K562 (cell line): ENCODE results near the gene SOCS2. TPM values are rescaled to one million over a fixed set of nuclear protein-coding genes. Genes with fewer than 3 reads are reported as not detected.

Experiments used
- ATAC-seq: fragments of 200-7000 bp; cut with Tn5 transposase; 3 replicates; pipeline ENCODE4 v1.9.1; 2020; ENCODE audit warnings: moderate library complexity
- BruUV-seq: library from RNA; stranded (reverse); fragments of 400-500 nt; replicated peaks from 2 replicates; lab custom pipeline; 2021; lab: Mats Ljungman, UMichigan
- CTCF ChIA-PET: fragments of 300-600 bp; formaldehyde crosslinking; extraction: SDS; loops from one replicate; lab custom pipeline; 2021; ENCODE audit warnings: low intra/inter-chr PET ratio; lab: Yijun Ruan, JAX
- POLR2A ChIA-PET: fragments of 300-600, 350-650 bp; sonication (Branson Sonifier 250); formaldehyde crosslinking; extraction: SDS; loops from one replicate; lab custom pipeline; 2021; ENCODE audit warnings: antibody characterized with exemption, inconsistent platforms; lab: Yijun Ruan, JAX
- DNase-seq, 4 experiments: peaks; one replicate each; pipeline versions ENCODE4 v3.0.0 to v3.0.0-alpha.2; 2011 to 2018; ENCODE audit warnings: low spot score in 3 of 4, mixed read lengths in 3 of 4; ENCODE audit errors: extremely low read depth in 1 of 4
- FAIRE-seq: peaks from 2 replicates; lab custom pipeline; 2011; peaks lifted over from hg19 to GRCh38; lab: Jason Lieb, UNC
- H2AFZ ChIP-seq: 2 replicates; pipeline ENCODE4 v1.6.0; 2011; ENCODE audit warnings: low read depth, low read length, control low read depth, inconsistent platforms
- H3K27ac ChIP-seq: fragments of 200-600 bp; 3 replicates; pipeline ENCODE4 v1.8.0; 2011; ENCODE audit warnings: low read depth, mild to moderate bottlenecking, control low read depth, inconsistent platforms, low read length, moderate library complexity, mixed read lengths; ENCODE audit errors: extremely low read depth
- H3K27me3 ChIP-seq, 2 experiments: fragments of 300-600 bp in 1 of 2; 2 replicates in 1 of 2; 3 replicates in 1 of 2; pipeline versions ENCODE4 v1.6.0 to v1.8.0; 2011; ENCODE audit warnings: inconsistent platforms in 2 of 2, low read length in 2 of 2, mild to moderate bottlenecking in 1 of 2, mixed read lengths in 1 of 2, moderate library complexity in 1 of 2; ENCODE audit not compliant: control insufficient read depth in 2 of 2, insufficient read depth in 2 of 2
- H3K36me3 ChIP-seq: fragments of 300-600 bp; 3 replicates; pipeline ENCODE4 v1.8.0; 2011; ENCODE audit warnings: mild to moderate bottlenecking, low read length, inconsistent platforms; ENCODE audit not compliant: control insufficient read depth, insufficient read depth
- H3K4me1 ChIP-seq, 2 experiments: fragments of 200-600 bp in 1 of 2; replicated peaks in 1 of 2; 2 replicates in 1 of 2; 3 replicates in 1 of 2; pipeline versions ENCODE4 v1.5.1 to v1.8.0; 2011; ENCODE audit warnings: inconsistent platforms in 2 of 2, low read length in 2 of 2, mild to moderate bottlenecking in 1 of 2, mixed read lengths in 1 of 2, moderate library complexity in 1 of 2; ENCODE audit not compliant: control insufficient read depth in 2 of 2, insufficient read depth in 2 of 2
- H3K4me2 ChIP-seq: 2 replicates; pipeline ENCODE4 v1.6.1; 2011; ENCODE audit warnings: low read length, control low read depth, inconsistent platforms, mixed read lengths; ENCODE audit not compliant: insufficient read depth
- H3K4me3 ChIP-seq: fragments of 200-600 bp; sonication (generic), shearing (Covaris generic); 2 replicates; pipeline ENCODE4 v1.5.1; 2016; ENCODE audit warnings: control low read depth, inconsistent platforms
- H3K79me2 ChIP-seq: fragments of 200-600 bp; 3 replicates; pipeline ENCODE4 v1.8.0; 2011; ENCODE audit warnings: low read length, inconsistent platforms; ENCODE audit not compliant: control insufficient read depth, insufficient read depth
- H3K9ac ChIP-seq, 2 experiments: 2 replicates each; pipeline versions ENCODE4 v1.6.0 to v1.6.1; 2011; ENCODE audit warnings: low read depth in 2 of 2, low read length in 2 of 2, control low read depth in 1 of 2, inconsistent platforms in 1 of 2, mild to moderate bottlenecking in 1 of 2, mixed read lengths in 1 of 2; ENCODE audit not compliant: insufficient read depth in 1 of 2
- H3K9me1 ChIP-seq: one replicate; pipeline ENCODE4 v1.6.0; 2011; ENCODE audit warnings: inconsistent platforms, mild to moderate bottlenecking, low read length, moderate library complexity; ENCODE audit not compliant: control insufficient read depth, insufficient read depth
- H3K9me3 ChIP-seq: replicated peaks from 2 replicates; pipeline ENCODE4 v1.5.1; 2011; ENCODE audit warnings: low read depth, low read length, inconsistent platforms; ENCODE audit not compliant: control insufficient read depth, insufficient read depth
- H4K20me1 ChIP-seq: replicated peaks from 2 replicates; pipeline ENCODE4 v1.6.1; 2011; ENCODE audit warnings: low read length, inconsistent platforms, mixed read lengths; ENCODE audit not compliant: control insufficient read depth, insufficient read depth
- CHCHD3 ChIP-seq: fragments of 250-450 bp; sonication (Bioruptor Pico); IDR thresholded peaks from 2 replicates; pipeline ENCODE4 v2.1.2; 2022; ENCODE audit warnings: mild to moderate bottlenecking
- CREB1 ChIP-seq, 2 experiments: sonication (generic) in 1 of 2; formaldehyde crosslinking in 1 of 2; IDR thresholded peaks; 2 replicates each; pipeline versions ENCODE4 v1.6.1 to v1.8.0; 2012 to 2022; ENCODE audit warnings: inconsistent platforms in 1 of 2, mild to moderate bottlenecking in 1 of 2, missing genetic modification reagents in 1 of 2, moderate library complexity in 1 of 2
- DNMT1 ChIP-seq: fragments of 450-650 bp; IDR thresholded peaks from 2 replicates; pipeline ENCODE4 v1.6.1; 2016; ENCODE audit warnings: antibody characterized with exemption, mild to moderate bottlenecking
- RFX1 ChIP-seq: fragments of 450-650 bp; IDR thresholded peaks from 2 replicates; pipeline ENCODE4 v1.6.1; 2016; ENCODE audit warnings: mild to moderate bottlenecking, moderate library complexity
- SMAD1 ChIP-seq: fragments of 150-350 bp; IDR thresholded peaks from 2 replicates; pipeline ENCODE4 v1.6.1; 2014; ENCODE audit warnings: low read length, low read depth; ENCODE audit not compliant: partially characterized antibody
- TFAM ChIP-seq: fragments of 250-450 bp; sonication (Bioruptor Pico); conservative IDR thresholded peaks from 2 replicates; pipeline ENCODE4 v1.5.0; 2021; ENCODE audit warnings: mild to moderate bottlenecking, moderate library complexity
- WHSC1 ChIP-seq: IDR thresholded peaks from one replicate; pipeline ENCODE4 v1.6.1; 2012; ENCODE audit warnings: low read length, control low read depth, inconsistent platforms
- ZNF184 ChIP-seq: sonication (generic); formaldehyde crosslinking; IDR thresholded peaks from 2 replicates; pipeline ENCODE4 v1.5.0; 2020; ENCODE audit warnings: missing genetic modification reagents
- WGBS: fragments of 100-300 bp; shearing (Covaris generic); methylation state at CpG from one replicate; pipeline ENCODE4 v1.1.6; 2016; ENCODE audit warnings: low coverage, mixed read lengths; ENCODE audit not compliant: insufficient coverage; ENCODE audit errors: missing lambda C conversion rate; 5-methylcytosine and 5-hydroxymethylcytosine counted together
- in situ Hi-C: fragments of 300-500 bp; cut with MboI; formaldehyde crosslinking; loops from 4 replicates; pipeline ENCODE4 v1.15.0; 2018; ENCODE audit warnings: inconsistent platforms, mixed read lengths
- intact Hi-C: fragments of 100-400 bp; cut with micrococcal nuclease; formaldehyde crosslinking; loops from 2 replicates; pipeline ENCODE4 v1.14.2; 2022
- polyA plus RNA-seq, 8 experiments: library from polyadenylated mRNA; depleted of rRNA in 4 of 8; stranded (reverse) in 5 of 8; unstranded in 3 of 8; fragments of >200 nt; fragmentation: Nextera tagmentation in 2 of 8; fragmentation: Illumina TruSeq in 1 of 8; extraction: Ambion mirVana in 2 of 8; extraction: Trizol in 1 of 8; gene quantifications; 2 replicates each; pipeline versions ENCODE4 v1.2.1 to v1.2.3, GENCODE V29; 2011 to 2014; ENCODE audit warnings: inconsistent platforms in 1 of 8, missing spikeins in 1 of 8
- total RNA-seq, 7 experiments: library from RNA; depleted of rRNA in 6 of 7; stranded (reverse); fragments of >200 nt in 6 of 7; fragmentation: Illumina TruSeq in 2 of 7; extraction: Trizol in 2 of 7; gene quantifications; 2 replicates each; pipeline versions ENCODE4 v1.2.1 to v1.2.3, GENCODE V29; 2011 to 2021; ENCODE audit warnings: low replicate concordance in 1 of 7
- TF ChIP-seq, protein P1 (sequence below): fragments of 450-650 bp; IDR thresholded peaks from 2 replicates; pipeline ENCODE4 v1.6.1; 2014; ENCODE audit warnings: low read depth, mild to moderate bottlenecking, moderate library complexity, borderline replicate concordance
- TF ChIP-seq, protein P2 (sequence below): fragments of 250-450 bp; sonication (Bioruptor Pico); IDR thresholded peaks from 2 replicates; pipeline ENCODE4 v1.4.0; 2020; ENCODE audit warnings: borderline replicate concordance
- TF ChIP-seq, protein P3 (sequence below): fragments of 250-450 bp; sonication (Bioruptor Pico); IDR thresholded peaks from 2 replicates; pipeline ENCODE4 v1.5.0; 2021; ENCODE audit warnings: mild to moderate bottlenecking, moderate library complexity

The SOCS2 gene
- total and polyA plus RNA-seq, 9 of the 15 experiments (the other 6 are each of a cell fraction or from before 2014, with no cell fraction given): 37.0 to 162 (median 98.7) TPM

DNA sequence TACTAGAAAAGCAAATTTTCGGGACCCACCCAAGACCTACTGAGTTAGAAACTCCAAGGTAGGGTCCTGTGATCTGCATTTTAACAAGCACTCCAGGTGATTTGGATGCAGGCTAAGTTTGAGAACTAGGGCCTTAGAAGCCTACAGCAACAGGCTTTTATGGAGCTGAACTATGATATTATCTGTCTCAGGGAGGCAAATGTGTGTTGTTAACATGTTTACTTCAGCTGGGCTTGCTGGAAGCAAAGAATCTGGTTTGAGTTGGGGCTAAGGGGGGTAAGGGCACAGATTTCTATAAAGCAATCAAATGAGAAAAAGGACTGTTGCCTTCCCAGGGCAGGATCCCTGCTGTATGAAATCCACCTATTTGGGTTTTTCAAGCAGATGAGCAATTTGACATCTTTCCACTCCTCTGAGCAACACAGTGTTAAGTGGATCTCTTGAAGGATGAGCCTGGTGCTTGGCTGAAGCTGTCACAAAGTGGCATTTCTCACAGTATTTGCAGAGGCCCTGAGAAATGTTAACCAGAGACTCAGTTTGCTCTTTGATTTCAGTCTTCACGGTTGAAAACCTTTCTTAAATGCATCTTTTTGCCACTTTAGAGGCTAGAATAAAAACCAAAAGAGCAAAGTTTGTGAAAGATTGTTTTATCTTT, 36.2 kb upstream of the SOCS2 start:
- 12% methylated on average over 2 of the region's 2 CpGs for WGBS
- in situ Hi-C loops: loop anchor here (25.0 kb wide), 1 partner anchor 1001 kb away; no protein-coding TSS in a partner anchor
- CTCF ChIA-PET: no interaction called here

More for the DNA sequence above, 36.2 kb upstream of the SOCS2 start:
- H3K9me1 ChIP-seq: no peaks in the 10 kb centered on the region
- no TSS peak for BruUV-seq
- H3K9ac ChIP-seq: no peak overlapping the region
- H3K79me2 ChIP-seq: no peaks in the 10 kb centered on the region
- H3K27me3 ChIP-seq: no peaks in the 10 kb centered on the region
- H3K4me2 ChIP-seq: no peak overlapping the region
- no peaks in the 10 kb centered on the region for H3K36me3 ChIP-seq
- ATAC-seq (no peak), DNase-seq (no peak), FAIRE-seq (no peak)
- intact Hi-C loops: no loop called here
- H4K20me1 ChIP-seq: no peaks in the 10 kb centered on the region
- no peak overlapping the region for H3K27ac ChIP-seq
- no peaks in the 10 kb centered on the region for H3K9me3 ChIP-seq
- POLR2A ChIA-PET: interaction anchor here (0.6 to 1.1 kb wide), 3 partner anchors 12 to 558 kb away, joined by 3 read pairs; no protein-coding TSS in a partner anchor
- H3K4me1 ChIP-seq: no peaks in the 10 kb centered on the region
- TF ChIP-seq, protein P1, sequence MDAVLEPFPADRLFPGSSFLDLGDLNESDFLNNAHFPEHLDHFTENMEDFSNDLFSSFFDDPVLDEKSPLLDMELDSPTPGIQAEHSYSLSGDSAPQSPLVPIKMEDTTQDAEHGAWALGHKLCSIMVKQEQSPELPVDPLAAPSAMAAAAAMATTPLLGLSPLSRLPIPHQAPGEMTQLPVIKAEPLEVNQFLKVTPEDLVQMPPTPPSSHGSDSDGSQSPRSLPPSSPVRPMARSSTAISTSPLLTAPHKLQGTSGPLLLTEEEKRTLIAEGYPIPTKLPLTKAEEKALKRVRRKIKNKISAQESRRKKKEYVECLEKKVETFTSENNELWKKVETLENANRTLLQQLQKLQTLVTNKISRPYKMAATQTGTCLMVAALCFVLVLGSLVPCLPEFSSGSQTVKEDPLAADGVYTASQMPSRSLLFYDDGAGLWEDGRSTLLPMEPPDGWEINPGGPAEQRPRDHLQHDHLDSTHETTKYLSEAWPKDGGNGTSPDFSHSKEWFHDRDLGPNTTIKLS: no peak
- no peak for TF ChIP-seq CREB1 (IDR thresholded peaks at IDR 0.05)
- no peak for TF ChIP-seq CREB1 (CRISPR knock-in tag; IDR thresholded peaks at IDR 0.05)
- no peak for TF ChIP-seq WHSC1
- TF ChIP-seq, protein P2, sequence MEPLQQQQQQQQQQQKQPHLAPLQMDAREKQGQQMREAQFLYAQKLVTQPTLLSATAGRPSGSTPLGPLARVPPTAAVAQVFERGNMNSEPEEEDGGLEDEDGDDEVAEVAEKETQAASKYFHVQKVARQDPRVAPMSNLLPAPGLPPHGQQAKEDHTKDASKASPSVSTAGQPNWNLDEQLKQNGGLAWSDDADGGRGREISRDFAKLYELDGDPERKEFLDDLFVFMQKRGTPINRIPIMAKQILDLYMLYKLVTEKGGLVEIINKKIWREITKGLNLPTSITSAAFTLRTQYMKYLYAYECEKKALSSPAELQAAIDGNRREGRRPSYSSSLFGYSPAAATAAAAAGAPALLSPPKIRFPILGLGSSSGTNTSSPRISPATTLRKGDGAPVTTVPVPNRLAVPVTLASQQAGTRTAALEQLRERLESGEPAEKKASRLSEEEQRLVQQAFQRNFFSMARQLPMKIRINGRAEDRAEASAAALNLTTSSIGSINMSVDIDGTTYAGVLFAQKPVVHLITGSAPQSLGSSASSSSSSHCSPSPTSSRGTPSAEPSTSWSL (CRISPR knock-in tag): no peak
- no peak for TF ChIP-seq RFX1
- no peak for TF ChIP-seq ZNF184
- no peak for TF ChIP-seq TFAM (CRISPR knock-in tag)
- TF ChIP-seq, protein P3, sequence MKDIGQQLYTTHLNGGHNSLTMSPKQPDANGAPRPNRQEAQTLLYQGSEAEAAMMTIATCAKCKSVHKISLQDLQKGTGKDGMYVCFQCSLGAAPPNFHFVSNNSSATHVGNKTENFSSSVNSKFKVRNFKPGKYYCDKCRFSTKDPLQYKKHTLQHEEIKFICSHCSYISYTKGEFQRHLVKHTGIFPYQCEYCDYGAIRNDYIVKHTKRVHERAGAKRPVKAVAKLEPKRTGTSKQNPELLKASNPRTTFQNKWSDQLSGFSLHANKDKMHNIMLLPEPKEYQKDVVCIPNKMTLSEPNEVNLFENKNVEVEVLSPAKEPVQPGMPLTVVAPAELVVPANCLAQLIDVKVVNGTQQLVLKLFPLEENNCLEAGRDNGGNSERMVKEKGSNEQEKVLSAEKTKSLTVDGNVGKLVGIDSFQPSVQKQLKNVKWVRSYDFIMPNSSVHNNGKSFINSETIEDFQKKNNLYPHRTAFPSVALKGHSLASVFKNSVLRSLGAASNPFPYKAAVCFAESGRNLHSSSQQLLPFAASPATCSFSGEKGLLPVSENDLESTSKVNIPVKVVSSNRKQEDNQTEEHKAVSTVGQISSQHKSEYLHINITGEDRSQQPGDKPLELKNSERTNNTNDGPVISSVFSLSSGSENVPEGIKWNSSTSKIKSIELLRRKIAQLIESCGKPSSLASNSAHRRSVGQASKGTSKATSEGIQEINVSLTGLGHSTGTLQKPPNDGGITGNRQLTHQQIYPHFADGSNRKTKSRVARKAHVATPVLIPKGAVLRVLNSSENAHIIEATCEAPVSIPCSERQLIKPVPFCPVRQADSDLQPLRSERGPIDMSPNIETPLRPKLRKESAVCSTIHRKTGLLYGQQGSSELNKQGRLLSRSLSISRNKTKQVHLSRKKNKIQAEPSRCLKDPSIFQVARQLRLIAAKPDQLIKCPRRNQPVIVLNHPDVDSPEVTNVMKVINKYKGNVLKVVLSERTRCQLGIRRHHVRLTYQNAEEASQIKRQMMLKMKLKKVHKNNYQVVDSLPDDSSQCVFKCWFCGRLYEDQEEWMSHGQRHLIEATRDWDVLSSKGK (CRISPR knock-in tag): no peak
- no peak for TF ChIP-seq CHCHD3 (CRISPR knock-in tag)
- TF ChIP-seq DNMT1: no peak
- no peak for TF ChIP-seq SMAD1
- H2AFZ ChIP-seq: no peak overlapping the region
- H3K4me3 ChIP-seq: no peak overlapping the region
